K562 (cell line): ENCODE measurements around the gene SYNRG. TPM values are rescaled to one million over a fixed set of nuclear protein-coding genes. Genes with fewer than 3 reads are reported as not detected.

Experiments used
- ATAC-seq: fragments of 200-7000 bp; cut with Tn5 transposase; 3 replicates; pipeline ENCODE4 v1.9.1; 2020; ENCODE audit warnings: moderate library complexity
- BruUV-seq: library from RNA; stranded (reverse); fragments of 400-500 nt; replicated peaks from 2 replicates; lab custom pipeline; 2021; lab: Mats Ljungman, UMichigan
- CTCF ChIA-PET: fragments of 300-600 bp; formaldehyde crosslinking; extraction: SDS; loops from one replicate; lab custom pipeline; 2021; ENCODE audit warnings: low intra/inter-chr PET ratio; lab: Yijun Ruan, JAX
- POLR2A ChIA-PET: fragments of 300-600, 350-650 bp; sonication (Branson Sonifier 250); formaldehyde crosslinking; extraction: SDS; loops from one replicate; lab custom pipeline; 2021; ENCODE audit warnings: antibody characterized with exemption, inconsistent platforms; lab: Yijun Ruan, JAX
- DNase-seq, 4 experiments: peaks; one replicate each; pipeline versions ENCODE4 v3.0.0 to v3.0.0-alpha.2; 2011 to 2018; ENCODE audit warnings: low spot score in 3 of 4, mixed read lengths in 3 of 4; ENCODE audit errors: extremely low read depth in 1 of 4
- FAIRE-seq: peaks from 2 replicates; lab custom pipeline; 2011; peaks lifted over from hg19 to GRCh38; lab: Jason Lieb, UNC
- H2AFZ ChIP-seq: 2 replicates; pipeline ENCODE4 v1.6.0; 2011; ENCODE audit warnings: low read depth, low read length, control low read depth, inconsistent platforms
- H3K27ac ChIP-seq: fragments of 200-600 bp; 3 replicates; pipeline ENCODE4 v1.8.0; 2011; ENCODE audit warnings: low read depth, mild to moderate bottlenecking, control low read depth, inconsistent platforms, low read length, moderate library complexity, mixed read lengths; ENCODE audit errors: extremely low read depth
- H3K27me3 ChIP-seq, 2 experiments: fragments of 300-600 bp in 1 of 2; 2 replicates in 1 of 2; 3 replicates in 1 of 2; pipeline versions ENCODE4 v1.6.0 to v1.8.0; 2011; ENCODE audit warnings: inconsistent platforms in 2 of 2, low read length in 2 of 2, mild to moderate bottlenecking in 1 of 2, mixed read lengths in 1 of 2, moderate library complexity in 1 of 2; ENCODE audit not compliant: control insufficient read depth in 2 of 2, insufficient read depth in 2 of 2
- H3K36me3 ChIP-seq: fragments of 300-600 bp; 3 replicates; pipeline ENCODE4 v1.8.0; 2011; ENCODE audit warnings: mild to moderate bottlenecking, low read length, inconsistent platforms; ENCODE audit not compliant: control insufficient read depth, insufficient read depth
- H3K4me1 ChIP-seq, 2 experiments: fragments of 200-600 bp in 1 of 2; replicated peaks in 1 of 2; 2 replicates in 1 of 2; 3 replicates in 1 of 2; pipeline versions ENCODE4 v1.5.1 to v1.8.0; 2011; ENCODE audit warnings: inconsistent platforms in 2 of 2, low read length in 2 of 2, mild to moderate bottlenecking in 1 of 2, mixed read lengths in 1 of 2, moderate library complexity in 1 of 2; ENCODE audit not compliant: control insufficient read depth in 2 of 2, insufficient read depth in 2 of 2
- H3K4me2 ChIP-seq: 2 replicates; pipeline ENCODE4 v1.6.1; 2011; ENCODE audit warnings: low read length, control low read depth, inconsistent platforms, mixed read lengths; ENCODE audit not compliant: insufficient read depth
- H3K4me3 ChIP-seq: fragments of 200-600 bp; sonication (generic), shearing (Covaris generic); 2 replicates; pipeline ENCODE4 v1.5.1; 2016; ENCODE audit warnings: control low read depth, inconsistent platforms
- H3K79me2 ChIP-seq: fragments of 200-600 bp; 3 replicates; pipeline ENCODE4 v1.8.0; 2011; ENCODE audit warnings: low read length, inconsistent platforms; ENCODE audit not compliant: control insufficient read depth, insufficient read depth
- H3K9ac ChIP-seq, 2 experiments: 2 replicates each; pipeline versions ENCODE4 v1.6.0 to v1.6.1; 2011; ENCODE audit warnings: low read depth in 2 of 2, low read length in 2 of 2, control low read depth in 1 of 2, inconsistent platforms in 1 of 2, mild to moderate bottlenecking in 1 of 2, mixed read lengths in 1 of 2; ENCODE audit not compliant: insufficient read depth in 1 of 2
- H3K9me1 ChIP-seq: one replicate; pipeline ENCODE4 v1.6.0; 2011; ENCODE audit warnings: inconsistent platforms, mild to moderate bottlenecking, low read length, moderate library complexity; ENCODE audit not compliant: control insufficient read depth, insufficient read depth
- H3K9me3 ChIP-seq: replicated peaks from 2 replicates; pipeline ENCODE4 v1.5.1; 2011; ENCODE audit warnings: low read depth, low read length, inconsistent platforms; ENCODE audit not compliant: control insufficient read depth, insufficient read depth
- H4K20me1 ChIP-seq: replicated peaks from 2 replicates; pipeline ENCODE4 v1.6.1; 2011; ENCODE audit warnings: low read length, inconsistent platforms, mixed read lengths; ENCODE audit not compliant: control insufficient read depth, insufficient read depth
- DLX4 ChIP-seq: fragments of 250-450 bp; sonication (Bioruptor Pico); IDR thresholded peaks from 2 replicates; pipeline ENCODE4 v1.6.1; 2021; ENCODE audit warnings: mild to moderate bottlenecking
- MIER1 ChIP-seq: fragments of 450-650 bp; IDR thresholded peaks from 2 replicates; pipeline ENCODE4 v1.6.1; 2016; ENCODE audit warnings: antibody characterized with exemption, mild to moderate bottlenecking, low read depth
- PHB2 ChIP-seq: fragments of 450-650 bp; IDR thresholded peaks from 2 replicates; pipeline ENCODE4 v1.6.1; 2017; ENCODE audit warnings: low read depth
- PHTF2 ChIP-seq: fragments of 250-450 bp; sonication (Bioruptor Pico); IDR thresholded peaks from 2 replicates; pipeline ENCODE4 v1.5.0; 2021; ENCODE audit warnings: mild to moderate bottlenecking
- RBM25 ChIP-seq: fragments of 200-400 bp; formaldehyde crosslinking; IDR thresholded peaks from 2 replicates; pipeline ENCODE4 v1.6.1; 2018; ENCODE audit warnings: low read length, low read depth, moderate library complexity; ENCODE audit not compliant: severe bottlenecking
- TEAD4 ChIP-seq, 2 experiments: sonication (generic) in 1 of 2; formaldehyde crosslinking in 1 of 2; IDR thresholded peaks; 2 replicates each; pipeline versions ENCODE4 v1.6.1 to v1.8.0; 2012 to 2022; ENCODE audit warnings: borderline replicate concordance in 1 of 2, inconsistent platforms in 1 of 2, low read length in 1 of 2, mild to moderate bottlenecking in 1 of 2, missing genetic modification reagents in 1 of 2
- U2AF1 ChIP-seq: fragments of 200-400 bp; formaldehyde crosslinking; optimal IDR thresholded peaks from 2 replicates; pipeline ENCODE3; 2017; ENCODE audit warnings: mild to moderate bottlenecking, low read depth, low read length, moderate library complexity
- XRCC4 ChIP-seq: IDR thresholded peaks from one replicate; pipeline ENCODE4 v1.6.1; 2011; ENCODE audit not compliant: insufficient read depth, insufficient read length; ENCODE audit errors: extremely low read depth
- ZNF24 ChIP-seq: fragments of 450-650 bp; IDR thresholded peaks from 2 replicates; pipeline ENCODE4 v1.6.1; 2016
- ZNF696 ChIP-seq: fragments of 250-450 bp; sonication (Bioruptor Pico); conservative IDR thresholded peaks from 2 replicates; pipeline ENCODE4 v1.4.0; 2020; ENCODE audit warnings: mild to moderate bottlenecking, moderate library complexity
- WGBS: fragments of 100-300 bp; shearing (Covaris generic); methylation state at CpG from one replicate; pipeline ENCODE4 v1.1.6; 2016; ENCODE audit warnings: low coverage, mixed read lengths; ENCODE audit not compliant: insufficient coverage; ENCODE audit errors: missing lambda C conversion rate; 5-methylcytosine and 5-hydroxymethylcytosine counted together
- in situ Hi-C: fragments of 300-500 bp; cut with MboI; formaldehyde crosslinking; loops from 4 replicates; pipeline ENCODE4 v1.15.0; 2018; ENCODE audit warnings: inconsistent platforms, mixed read lengths
- intact Hi-C: fragments of 100-400 bp; cut with micrococcal nuclease; formaldehyde crosslinking; loops from 2 replicates; pipeline ENCODE4 v1.14.2; 2022
- polyA plus RNA-seq, 8 experiments: library from polyadenylated mRNA; depleted of rRNA in 4 of 8; stranded (reverse) in 5 of 8; unstranded in 3 of 8; fragments of >200 nt; fragmentation: Nextera tagmentation in 2 of 8; fragmentation: Illumina TruSeq in 1 of 8; extraction: Ambion mirVana in 2 of 8; extraction: Trizol in 1 of 8; gene quantifications; 2 replicates each; pipeline versions ENCODE4 v1.2.1 to v1.2.3, GENCODE V29; 2011 to 2014; ENCODE audit warnings: inconsistent platforms in 1 of 8, missing spikeins in 1 of 8
- total RNA-seq, 7 experiments: library from RNA; depleted of rRNA in 6 of 7; stranded (reverse); fragments of >200 nt in 6 of 7; fragmentation: Illumina TruSeq in 2 of 7; extraction: Trizol in 2 of 7; gene quantifications; 2 replicates each; pipeline versions ENCODE4 v1.2.1 to v1.2.3, GENCODE V29; 2011 to 2021; ENCODE audit warnings: low replicate concordance in 1 of 7
- TF ChIP-seq, protein P1 (sequence below): fragments of 450-650 bp; formaldehyde crosslinking; IDR thresholded peaks from 2 replicates; pipeline ENCODE4 v1.4.0; 2020; ENCODE audit warnings: mild to moderate bottlenecking, moderate library complexity
- TF ChIP-seq, protein P2 (sequence below), 2 experiments: IDR thresholded peaks; 2 replicates each; pipeline ENCODE4 v1.6.1; 2011; ENCODE audit warnings: borderline replicate concordance in 1 of 2, control low read depth in 1 of 2, low read depth in 1 of 2, low read length in 1 of 2, mild to moderate bottlenecking in 1 of 2, mixed read lengths in 1 of 2, moderate library complexity in 1 of 2; ENCODE audit not compliant: insufficient read depth in 1 of 2, insufficient read length in 1 of 2, poor library complexity in 1 of 2, severe bottlenecking in 1 of 2; ENCODE audit errors: extremely low read depth in 1 of 2

SYNRG gene
- total and polyA plus RNA-seq, 9 of the 15 experiments (the other 6 are each of a cell fraction or from before 2014, with no cell fraction given) = 2.9 to 28.2 (median 15.1) TPM

GRCh38 chr17:37523715-37524219 is 85.5 kb downstream of the SYNRG start:
- no peak overlapping the region for H3K4me2 ChIP-seq
- POLR2A ChIA-PET = interaction anchor here (0.6 kb wide), 1 partner anchor 847 kb away, joined by 3 read pairs; no protein-coding TSS in a partner anchor
- H3K9ac ChIP-seq = peak overlapping the region in 1 of 2 experiments; percentile 50; a peak in 1 of 4 replicates
- H3K4me3 ChIP-seq = no peak overlapping the region
- no TSS peak for BruUV-seq
- intact Hi-C loops = no loop called here
- no peaks in the 10 kb centered on the region for H3K9me3 ChIP-seq
- H3K79me2 ChIP-seq = no peaks in the 10 kb centered on the region
- no peaks in the 10 kb centered on the region for H4K20me1 ChIP-seq
- in situ Hi-C loops = no loop called here
- no peak overlapping the region for H3K27ac ChIP-seq
- CTCF ChIA-PET = no interaction called here
- TF ChIP-seq ZNF696 (no peak), TEAD4 (IDR thresholded peaks at IDR 0.05; ENCODE audit: low read length) (no peak), TEAD4 (CRISPR knock-in tag; IDR thresholded peaks at IDR 0.05; ENCODE audit: borderline replicate concordance) (no peak), XRCC4 (no peak), PHTF2 (CRISPR knock-in tag) (no peak), DLX4 (no peak), ZNF24 (no peak), PHB2 (no peak), RBM25 (no peak), MIER1 (no peak), U2AF1 (no peak)
- TF ChIP-seq, protein P1, sequence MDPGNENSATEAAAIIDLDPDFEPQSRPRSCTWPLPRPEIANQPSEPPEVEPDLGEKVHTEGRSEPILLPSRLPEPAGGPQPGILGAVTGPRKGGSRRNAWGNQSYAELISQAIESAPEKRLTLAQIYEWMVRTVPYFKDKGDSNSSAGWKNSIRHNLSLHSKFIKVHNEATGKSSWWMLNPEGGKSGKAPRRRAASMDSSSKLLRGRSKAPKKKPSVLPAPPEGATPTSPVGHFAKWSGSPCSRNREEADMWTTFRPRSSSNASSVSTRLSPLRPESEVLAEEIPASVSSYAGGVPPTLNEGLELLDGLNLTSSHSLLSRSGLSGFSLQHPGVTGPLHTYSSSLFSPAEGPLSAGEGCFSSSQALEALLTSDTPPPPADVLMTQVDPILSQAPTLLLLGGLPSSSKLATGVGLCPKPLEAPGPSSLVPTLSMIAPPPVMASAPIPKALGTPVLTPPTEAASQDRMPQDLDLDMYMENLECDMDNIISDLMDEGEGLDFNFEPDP (CRISPR knock-in tag) = no peak
- TF ChIP-seq, protein P2, sequence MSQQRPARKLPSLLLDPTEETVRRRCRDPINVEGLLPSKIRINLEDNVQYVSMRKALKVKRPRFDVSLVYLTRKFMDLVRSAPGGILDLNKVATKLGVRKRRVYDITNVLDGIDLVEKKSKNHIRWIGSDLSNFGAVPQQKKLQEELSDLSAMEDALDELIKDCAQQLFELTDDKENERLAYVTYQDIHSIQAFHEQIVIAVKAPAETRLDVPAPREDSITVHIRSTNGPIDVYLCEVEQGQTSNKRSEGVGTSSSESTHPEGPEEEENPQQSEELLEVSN (IDR thresholded peaks at IDR 0.05; ENCODE audit: borderline replicate concordance in 1 of 2, extremely low read depth in 1 of 2, insufficient read depth in 1 of 2, insufficient read length in 1 of 2, low read depth in 1 of 2, low read length in 1 of 2, poor library complexity in 1 of 2, severe bottlenecking in 1 of 2) = no peak
- FAIRE-seq (no peak), ATAC-seq (no peak), DNase-seq (no peak)
- H3K9me1 ChIP-seq = no peaks in the 10 kb centered on the region
- peaks cover 0 to 14% of the 10 kb centered on the region in 2 experiments; a peak in 4 of 5 replicates for H3K4me1 ChIP-seq
- no peak overlapping the region for H2AFZ ChIP-seq
- 86% methylated on average over 7 of the region's 8 CpGs for WGBS
- H3K36me3 ChIP-seq = peaks cover 37% of the 10 kb centered on the region; the same call in 2 of the 3 replicates
- no peaks in the 10 kb centered on the region for H3K27me3 ChIP-seq
